ENCODE data around the gene NPC1.

The NPC1 gene

DNA sequence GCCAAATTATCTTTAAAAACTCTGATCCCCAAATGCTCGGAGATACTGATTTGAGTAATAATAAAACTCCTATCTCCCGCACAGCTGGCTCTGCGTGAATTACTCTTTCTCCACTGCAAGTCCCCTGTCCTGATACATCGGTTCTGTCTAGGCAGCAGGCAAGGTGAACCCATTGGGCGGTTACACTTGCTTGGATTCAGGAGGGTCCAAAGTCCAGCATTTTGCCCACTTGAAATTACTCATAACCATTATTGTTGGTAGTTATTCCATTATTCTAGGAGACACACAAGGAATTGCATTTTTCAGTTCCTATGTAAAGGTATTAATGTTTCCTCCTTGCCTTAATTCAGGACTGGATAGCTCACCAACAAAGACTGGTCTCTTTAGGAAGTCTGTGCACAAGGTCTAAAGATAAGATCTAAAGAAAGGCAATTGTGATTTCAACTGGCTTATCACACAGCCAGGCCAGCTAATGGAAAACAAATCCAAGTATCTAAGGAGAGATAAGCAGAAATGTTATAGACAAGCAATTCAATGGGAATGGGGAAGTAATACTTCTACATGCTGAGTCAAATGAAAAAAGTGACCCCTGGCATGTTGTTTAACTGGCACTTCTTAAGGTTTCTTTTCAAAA lies 23.2 kb upstream of the NPC1 start:
- no peak overlapping the region for H2BK15ac ChIP-seq (ENCODE audit: low read depth, poor library complexity, severe bottlenecking)
- no peak overlapping the region for H4K91ac ChIP-seq (ENCODE audit: low read length)
- no peak for DNase-seq
- no peaks in the 10 kb centered on the region for H3K79me1 ChIP-seq (replicated peaks; ENCODE audit: low read length, poor library complexity, severe bottlenecking)
- no peak overlapping the region for H4K8ac ChIP-seq (ENCODE audit: low read length)
- peaks cover 0 to 38% of the 10 kb centered on the region in 2 experiments for H3K36me3 ChIP-seq (ENCODE audit: control insufficient read depth in 1 of 2, insufficient read depth in 2 of 2, low read depth in 1 of 2, low read length in 2 of 2)
- H3K4me2 ChIP-seq (ENCODE audit: low read length, poor library complexity, severe bottlenecking), result no peak overlapping the region
- H3K4me1 ChIP-seq (ENCODE audit: control insufficient read depth, insufficient read depth, low read depth, low read length), result peaks cover 4% of the 10 kb centered on the region
- no peaks in the 10 kb centered on the region for H3K9me3 ChIP-seq (ENCODE audit: control insufficient read depth, low read length)
- H3K4me3 ChIP-seq (ENCODE audit: insufficient read depth in 1 of 2, low read depth in 1 of 2, low read length in 2 of 2), result no peak overlapping the region
- no peak overlapping the region for H3K23ac ChIP-seq (ENCODE audit: low read length in 2 of 2)
- no peak overlapping the region for H2BK5ac ChIP-seq (ENCODE audit: low read depth, low read length, poor library complexity, severe bottlenecking)
- WGBS, result 94% methylated on average over 4 of the region's 5 CpGs
- H3K27me3 ChIP-seq (ENCODE audit: control insufficient read depth in 1 of 2, insufficient read depth in 1 of 2, low read length in 2 of 2), result no peaks in the 10 kb centered on the region
- no peak overlapping the region for H3K4ac ChIP-seq (ENCODE audit: low read depth in 1 of 2, low read length in 2 of 2)
- no peak overlapping the region for H3K9ac ChIP-seq (ENCODE audit: low read length)
- H2BK12ac ChIP-seq (ENCODE audit: low read length in 2 of 2), result no peak overlapping the region
- H2AK5ac ChIP-seq (ENCODE audit: low read length, severe bottlenecking), result no peak overlapping the region
- H3K27ac ChIP-seq (ENCODE audit: low read length, poor library complexity, severe bottlenecking), result no peak overlapping the region
- H2AFZ ChIP-seq (ENCODE audit: low read depth, low read length), result no peak overlapping the region
- no peak overlapping the region for H2BK120ac ChIP-seq (ENCODE audit: low read depth, low read length)
- H3K18ac ChIP-seq (ENCODE audit: low read depth in 1 of 2, low read length in 2 of 2), result no peak overlapping the region
- H3K14ac ChIP-seq (ENCODE audit: low read length in 2 of 2), result no peak overlapping the region

- Histone ChIP-seq H3K23ac (ENCODE audit: low read length in 2 of 2) (no peak overlapping the region), H4K8ac (ENCODE audit: low read length) (no peak overlapping the region), H3K79me1 (replicated peaks; ENCODE audit: low read length, poor library complexity, severe bottlenecking) (no peaks in the 10 kb centered on the region), H2BK12ac (ENCODE audit: low read length in 2 of 2) (no peak overlapping the region), H2BK15ac (ENCODE audit: low read depth, poor library complexity, severe bottlenecking) (no peak overlapping the region), H3K36me3 (ENCODE audit: control insufficient read depth in 1 of 2, insufficient read depth in 2 of 2, low read depth in 1 of 2, low read length in 2 of 2) (peaks cover 0 to 38% of the 10 kb centered on the region in 2 experiments), H3K9me3 (ENCODE audit: control insufficient read depth, low read length) (no peaks in the 10 kb centered on the region), H2BK120ac (ENCODE audit: low read depth, low read length) (no peak overlapping the region), H2AK5ac (ENCODE audit: low read length, severe bottlenecking) (no peak overlapping the region), H3K18ac (ENCODE audit: low read depth in 1 of 2, low read length in 2 of 2) (no peak overlapping the region), H2BK5ac (ENCODE audit: low read depth, low read length, poor library complexity, severe bottlenecking) (no peak overlapping the region), H3K4me3 (ENCODE audit: insufficient read depth in 1 of 2, low read depth in 1 of 2, low read length in 2 of 2) (no peak overlapping the region), H3K27ac (ENCODE audit: low read length, poor library complexity, severe bottlenecking) (no peak overlapping the region), H3K14ac (ENCODE audit: low read length in 2 of 2) (no peak overlapping the region), H3K9ac (ENCODE audit: low read length) (no peak overlapping the region), H3K4me2 (ENCODE audit: low read length, poor library complexity, severe bottlenecking) (no peak overlapping the region), H2AFZ (ENCODE audit: low read depth, low read length) (no peak overlapping the region), H3K27me3 (ENCODE audit: control insufficient read depth in 1 of 2, insufficient read depth in 1 of 2, low read length in 2 of 2) (no peaks in the 10 kb centered on the region), H4K91ac (ENCODE audit: low read length) (no peak overlapping the region), H3K4me1 (ENCODE audit: control insufficient read depth, insufficient read depth, low read depth, low read length) (peaks cover 4% of the 10 kb centered on the region), H3K4ac (ENCODE audit: low read depth in 1 of 2, low read length in 2 of 2) (no peak overlapping the region)
- DNase-seq, result no peak
- 74% methylated on average over 2 of the region's 2 CpGs for WGBS
Observed at GRCh38 chr18:23608211-23608610, 21.9 kb upstream of the NPC1 start.

GRCh38 chr18:23605941-23606340 lies 19.6 kb upstream of the NPC1 start:
- Histone ChIP-seq H3K9me3 (ENCODE audit: control insufficient read depth, low read length) (no peaks in the 10 kb centered on the region), H3K79me1 (replicated peaks; ENCODE audit: low read length, poor library complexity, severe bottlenecking) (no peaks in the 10 kb centered on the region), H2BK15ac (ENCODE audit: low read depth, poor library complexity, severe bottlenecking) (no peak overlapping the region), H3K4me1 (ENCODE audit: control insufficient read depth, insufficient read depth, low read depth, low read length) (no peaks in the 10 kb centered on the region), H2AK5ac (ENCODE audit: low read length, severe bottlenecking) (no peak overlapping the region), H3K27me3 (ENCODE audit: control insufficient read depth in 1 of 2, insufficient read depth in 1 of 2, low read length in 2 of 2) (no peaks in the 10 kb centered on the region), H2AFZ (ENCODE audit: low read depth, low read length) (no peak overlapping the region), H3K27ac (ENCODE audit: low read length, poor library complexity, severe bottlenecking) (no peak overlapping the region), H2BK120ac (ENCODE audit: low read depth, low read length) (no peak overlapping the region), H4K91ac (ENCODE audit: low read length) (no peak overlapping the region), H3K9ac (ENCODE audit: low read length) (no peak overlapping the region), H3K4me3 (ENCODE audit: insufficient read depth in 1 of 2, low read depth in 1 of 2, low read length in 2 of 2) (no peak overlapping the region), H3K23ac (ENCODE audit: low read length in 2 of 2) (no peak overlapping the region), H3K36me3 (ENCODE audit: control insufficient read depth in 1 of 2, insufficient read depth in 2 of 2, low read depth in 1 of 2, low read length in 2 of 2) (peaks cover 0 to 25% of the 10 kb centered on the region in 2 experiments), H3K4ac (ENCODE audit: low read depth in 1 of 2, low read length in 2 of 2) (no peak overlapping the region), H2BK5ac (ENCODE audit: low read depth, low read length, poor library complexity, severe bottlenecking) (no peak overlapping the region), H3K4me2 (ENCODE audit: low read length, poor library complexity, severe bottlenecking) (no peak overlapping the region), H4K8ac (ENCODE audit: low read length) (no peak overlapping the region), H3K18ac (ENCODE audit: low read depth in 1 of 2, low read length in 2 of 2) (no peak overlapping the region), H2BK12ac (ENCODE audit: low read length in 2 of 2) (no peak overlapping the region), H3K14ac (ENCODE audit: low read length in 2 of 2) (no peak overlapping the region)
- no peak for DNase-seq

- DNase-seq, result no peak
- Histone ChIP-seq H2BK12ac (ENCODE audit: low read length in 2 of 2) (no peak overlapping the region), H3K9me3 (ENCODE audit: control insufficient read depth, low read length) (no peaks in the 10 kb centered on the region), H3K4ac (ENCODE audit: low read depth in 1 of 2, low read length in 2 of 2) (no peak overlapping the region), H2BK120ac (ENCODE audit: low read depth, low read length) (no peak overlapping the region), H3K4me2 (ENCODE audit: low read length, poor library complexity, severe bottlenecking) (no peak overlapping the region), H3K4me1 (ENCODE audit: control insufficient read depth, insufficient read depth, low read depth, low read length) (no peaks in the 10 kb centered on the region), H3K36me3 (ENCODE audit: control insufficient read depth in 1 of 2, insufficient read depth in 2 of 2, low read depth in 1 of 2, low read length in 2 of 2) (no peaks in the 10 kb centered on the region), H2AK5ac (ENCODE audit: low read length, severe bottlenecking) (no peak overlapping the region), H2AFZ (ENCODE audit: low read depth, low read length) (no peak overlapping the region), H3K18ac (ENCODE audit: low read depth in 1 of 2, low read length in 2 of 2) (no peak overlapping the region), H3K79me1 (replicated peaks; ENCODE audit: low read length, poor library complexity, severe bottlenecking) (no peaks in the 10 kb centered on the region), H3K27me3 (ENCODE audit: control insufficient read depth in 1 of 2, insufficient read depth in 1 of 2, low read length in 2 of 2) (no peaks in the 10 kb centered on the region), H3K4me3 (ENCODE audit: insufficient read depth in 1 of 2, low read depth in 1 of 2, low read length in 2 of 2) (no peak overlapping the region), H3K14ac (ENCODE audit: low read length in 2 of 2) (no peak overlapping the region), H3K27ac (ENCODE audit: low read length, poor library complexity, severe bottlenecking) (no peak overlapping the region), H3K9ac (ENCODE audit: low read length) (peak overlapping the region; percentile 34), H4K8ac (ENCODE audit: low read length) (no peak overlapping the region), H3K23ac (ENCODE audit: low read length in 2 of 2) (no peak overlapping the region), H2BK15ac (ENCODE audit: low read depth, poor library complexity, severe bottlenecking) (no peak overlapping the region), H4K91ac (ENCODE audit: low read length) (no peak overlapping the region), H2BK5ac (ENCODE audit: low read depth, low read length, poor library complexity, severe bottlenecking) (no peak overlapping the region)
- WGBS, result 83% methylated on average over 1 of the region's 1 CpG
Observed at GRCh38 chr18:23599809-23600208, 13.5 kb upstream of the NPC1 start.
